DMS153 treated with DMSO at 0.1 percent for 48 hours (cell line): Measurements from ENCODE around the gene ZNF275.
A peak's percentile ranks its signal among the peaks of the same experiment; 100 is the strongest.
"Not testable (repeated sequence)": the region's sequence is repeated elsewhere in the genome, so short reads cannot be mapped to it uniquely, and the experiment has no call there.

ENCODE experiments used
- DNase-seq: peaks from one replicate; lab custom pipeline; 2025; ENCODE audit not compliant: unreplicated experiment; lab: John Stamatoyannopoulos, UW

Gene ZNF275, protein sequence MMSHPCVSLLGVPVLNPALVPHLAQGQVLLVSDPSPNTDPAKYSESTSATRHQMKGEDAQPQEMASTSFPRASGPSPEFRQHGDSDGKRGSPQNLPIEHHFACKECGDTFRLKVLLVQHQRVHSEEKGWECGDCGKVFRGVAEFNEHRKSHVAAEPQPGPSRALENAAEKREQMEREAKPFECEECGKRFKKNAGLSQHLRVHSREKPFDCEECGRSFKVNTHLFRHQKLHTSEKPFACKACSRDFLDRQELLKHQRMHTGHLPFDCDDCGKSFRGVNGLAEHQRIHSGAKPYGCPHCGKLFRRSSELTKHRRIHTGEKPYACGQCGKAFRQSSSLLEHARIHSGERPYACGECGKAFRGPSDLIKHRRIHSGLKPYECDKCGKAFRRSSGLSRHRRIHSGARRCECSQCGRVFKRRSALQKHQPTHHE

GRCh38 chrX:153333821-153334653, at the start of gene ZNF275:
ZNF275 (plus strand) TSS chrX:153334153; CDS start chrX:153336680, 2,527 bp downstream.
- DNase-seq, result peak; percentile 58

- not testable (repeated sequence) for DNase-seq
Observed at GRCh38 chrX:153285678-153286077, 48.3 kb upstream of the ZNF275 start.

- DNase-seq, result not testable (repeated sequence)
Observed at GRCh38 chrX:153288807-153289206, 45.1 kb upstream of the ZNF275 start.

DNA sequence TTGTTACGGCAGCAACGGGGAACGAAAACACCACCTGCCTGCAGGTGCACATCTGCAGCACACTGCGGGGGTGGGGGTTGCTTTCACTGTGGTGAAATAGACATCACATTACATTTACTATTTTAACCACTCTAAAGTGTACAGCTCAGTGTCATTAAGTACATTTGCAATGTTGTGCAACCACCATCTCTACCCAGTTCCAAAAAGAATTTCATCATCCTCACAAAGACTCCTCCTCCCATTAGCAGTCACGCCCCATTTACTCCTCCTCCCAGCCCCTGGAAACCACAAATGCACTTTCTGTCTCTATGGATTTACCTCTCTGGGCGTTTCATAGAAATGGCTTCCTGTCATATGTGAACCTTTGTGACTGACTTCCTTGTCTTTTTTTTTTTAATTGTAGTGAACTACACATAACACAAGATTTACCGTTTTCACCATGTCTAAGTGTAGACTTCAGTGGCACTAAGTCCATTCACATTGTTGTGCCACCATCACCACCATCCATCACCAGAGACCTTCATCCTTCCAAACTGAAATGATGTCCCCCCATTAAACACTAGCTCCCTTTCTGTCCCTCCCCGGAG, 40.4 kb upstream of the ZNF275 start:
- DNase-seq, result not testable (repeated sequence)

- DNase-seq, result no peak
Observed at GRCh38 chrX:153297376-153297775, 36.6 kb upstream of the ZNF275 start.

- no peak for DNase-seq
Observed at GRCh38 chrX:153299855-153300254, 34.1 kb upstream of the ZNF275 start.

- DNase-seq, result no peak
Observed at GRCh38 chrX:153301746-153302145, 32.2 kb upstream of the ZNF275 start.

DNA sequence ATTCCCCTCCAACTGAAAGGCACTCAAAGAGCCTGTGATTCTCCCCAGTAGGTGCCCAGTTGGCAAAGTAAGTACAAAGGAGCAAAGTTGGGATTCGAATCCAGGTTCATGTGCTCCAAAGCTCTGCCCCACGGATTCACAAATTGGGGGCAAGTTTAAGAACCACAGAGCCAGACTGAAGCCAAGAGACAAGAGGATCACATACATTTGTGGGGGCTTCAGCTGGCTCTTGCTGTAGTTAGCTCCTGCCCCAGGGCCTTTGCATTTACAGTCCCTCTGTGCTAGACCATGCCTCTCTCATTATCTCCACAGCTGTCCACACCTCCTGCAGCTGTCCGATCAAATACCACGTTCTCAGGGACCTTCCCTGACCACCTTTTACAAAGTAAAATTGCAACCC, 31.2 kb upstream of the ZNF275 start:
- DNase-seq, result no peak

DNA sequence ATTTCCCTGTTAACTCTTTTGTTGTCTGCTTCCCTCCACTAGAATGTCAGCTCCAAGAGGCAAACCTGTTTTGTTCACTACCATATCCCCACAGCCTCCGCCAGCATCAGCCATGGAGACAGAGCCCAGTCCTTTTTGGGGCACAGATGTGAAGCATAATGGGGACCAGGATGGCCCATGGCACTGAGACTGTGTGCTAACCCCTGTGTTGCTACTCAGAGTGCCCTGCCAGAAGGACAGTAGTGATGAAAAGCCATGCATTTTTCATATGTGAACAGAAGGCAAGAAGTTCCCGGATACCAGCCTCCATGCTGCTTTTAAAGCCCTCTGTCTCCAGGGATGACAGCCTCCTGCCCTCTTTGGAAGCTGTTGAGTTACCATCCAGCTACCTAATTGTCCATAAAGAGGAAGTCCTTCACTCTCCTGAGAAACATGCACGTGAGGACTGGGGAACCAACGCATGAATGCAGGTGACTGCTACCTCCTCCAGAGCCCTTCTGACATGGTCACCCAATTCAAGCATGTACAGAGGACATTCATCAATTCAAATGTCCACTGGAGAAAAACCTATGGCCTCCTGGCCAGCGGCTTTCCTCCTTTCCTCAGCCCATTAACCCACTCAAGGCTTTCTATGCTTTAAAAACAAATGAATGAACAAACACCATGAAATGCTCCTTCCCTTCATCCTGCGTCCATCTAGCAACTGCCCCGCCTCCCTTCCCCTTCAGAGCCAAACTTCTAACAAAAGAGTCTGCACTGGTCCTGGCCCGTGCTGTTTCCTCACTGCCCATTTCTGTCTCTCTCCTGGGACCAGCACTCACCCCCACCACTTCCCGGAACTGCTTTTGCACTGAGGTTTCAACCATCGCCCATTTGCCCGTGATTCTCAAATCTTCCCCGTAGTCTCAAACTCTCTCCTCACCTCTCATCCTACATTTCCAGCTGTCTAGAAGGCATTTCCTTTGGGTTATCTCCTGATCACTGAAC, 30.4 kb upstream of the ZNF275 start:
- no peak for DNase-seq

DNA sequence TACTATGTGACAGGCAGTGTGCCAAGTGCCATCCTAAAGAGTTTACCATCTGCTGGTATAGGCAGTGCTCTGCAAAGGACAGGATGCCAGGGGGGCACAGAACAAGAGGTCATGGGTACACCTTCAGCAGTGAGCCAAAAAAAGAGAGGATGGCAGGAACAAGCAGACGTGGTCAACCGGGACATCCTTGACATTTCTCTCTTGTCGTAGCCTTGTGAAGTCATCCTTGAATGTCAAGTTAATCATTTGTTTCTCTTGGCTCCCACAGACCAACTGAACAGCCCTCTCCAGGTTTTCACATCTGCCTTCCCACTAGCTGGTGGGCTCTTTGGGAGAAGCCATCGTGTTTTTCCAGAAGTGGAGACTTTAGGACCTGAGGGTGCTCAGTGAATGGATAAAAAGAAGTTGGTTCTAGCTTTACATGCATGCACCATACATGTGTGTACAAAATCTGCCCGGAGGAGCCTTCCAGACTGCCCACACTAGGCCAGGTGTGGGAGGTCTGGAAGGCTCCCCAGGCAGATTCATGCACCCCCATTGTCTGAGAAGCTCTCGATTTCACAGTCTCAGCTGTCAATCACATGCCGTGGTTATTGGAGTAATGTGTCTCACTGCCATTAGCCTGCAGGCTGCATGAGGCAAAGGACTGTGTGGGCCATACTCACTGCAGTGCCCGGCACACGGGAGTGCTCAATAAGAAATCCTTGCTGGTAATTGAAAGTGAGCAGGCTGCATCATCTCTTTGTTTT, 28.8 kb upstream of the ZNF275 start:
- DNase-seq, result no peak

- no peak for DNase-seq
Observed at GRCh38 chrX:153305972-153306371, 28.0 kb upstream of the ZNF275 start.

DNA sequence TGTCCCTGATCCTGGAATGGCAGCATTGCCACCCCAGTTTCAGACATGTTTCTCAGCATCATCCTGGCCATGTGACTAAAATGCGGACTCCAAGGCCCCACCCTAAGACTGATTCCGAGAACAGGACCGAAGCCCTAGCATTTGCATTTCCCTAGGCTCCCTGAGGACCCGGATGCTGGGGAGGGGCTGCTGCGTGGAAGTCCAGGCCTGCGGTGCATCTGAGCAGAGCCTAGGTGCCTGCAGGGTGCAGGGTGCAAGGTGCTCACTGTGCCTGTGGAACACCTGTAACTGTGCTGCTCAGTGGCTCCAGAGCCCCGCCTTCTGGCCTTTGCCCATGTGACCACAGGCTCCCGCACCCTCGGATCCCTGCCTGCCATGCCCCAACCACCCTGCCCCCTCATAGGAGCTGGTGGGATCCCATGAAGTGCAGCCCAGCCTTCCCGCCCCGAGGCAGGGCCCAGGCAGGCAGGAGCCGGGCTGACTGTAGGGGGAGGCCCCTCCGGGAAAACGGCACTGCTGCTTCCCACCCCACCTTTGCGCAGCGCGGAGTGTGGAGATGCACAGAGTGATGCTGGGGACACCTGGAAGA, 27.3 kb upstream of the ZNF275 start:
- no peak for DNase-seq

GRCh38 chrX:153307276-153308178, 26.4 kb upstream of the ZNF275 start:
- no peak for DNase-seq

GRCh38 chrX:153310901-153311300, 23.1 kb upstream of the ZNF275 start:
- no peak for DNase-seq

DNA sequence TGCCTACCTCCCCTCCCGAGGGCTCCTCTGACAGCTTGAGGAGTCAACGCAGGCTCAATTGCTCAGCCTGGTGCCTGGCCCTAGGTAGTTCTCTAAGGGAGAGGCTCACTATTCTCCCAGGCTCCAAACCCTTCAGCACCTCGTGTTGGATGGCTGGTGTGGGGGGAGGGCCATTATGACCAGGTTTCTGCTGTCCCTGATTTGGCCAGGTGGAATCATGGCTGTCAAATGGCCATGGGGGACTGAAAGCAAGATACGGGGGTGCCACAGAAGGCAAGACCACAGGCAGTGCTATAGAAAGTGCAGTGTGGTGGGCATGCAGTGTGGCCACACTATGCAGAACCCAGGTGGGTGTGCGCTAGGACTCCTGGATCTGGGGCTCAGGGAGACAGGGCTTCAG, 21.9 kb upstream of the ZNF275 start:
- DNase-seq, result no peak

DNA sequence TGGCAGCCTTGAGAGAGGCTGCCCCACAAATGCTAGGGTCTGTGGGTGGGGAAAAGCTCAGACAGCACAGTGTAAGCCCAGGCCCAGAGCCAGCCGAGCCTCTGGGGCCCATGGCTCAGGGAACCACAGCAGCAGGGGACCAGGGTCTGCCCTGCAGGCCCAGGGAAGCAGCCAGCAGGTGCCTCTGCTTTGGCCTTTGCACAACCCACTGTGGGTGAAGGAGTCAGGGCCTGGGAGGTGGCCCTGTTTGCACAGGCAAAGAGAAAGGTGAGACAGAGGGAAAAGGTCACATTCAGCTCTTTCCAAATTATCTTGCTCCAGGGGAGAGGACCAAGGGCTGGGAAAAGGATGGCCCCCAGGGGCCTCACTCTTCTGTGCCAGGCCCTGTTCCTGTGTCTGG, 21.1 kb upstream of the ZNF275 start:
- DNase-seq, result no peak

GRCh38 chrX:153317306-153317705, 16.6 kb upstream of the ZNF275 start:
- DNase-seq, result no peak

DNA sequence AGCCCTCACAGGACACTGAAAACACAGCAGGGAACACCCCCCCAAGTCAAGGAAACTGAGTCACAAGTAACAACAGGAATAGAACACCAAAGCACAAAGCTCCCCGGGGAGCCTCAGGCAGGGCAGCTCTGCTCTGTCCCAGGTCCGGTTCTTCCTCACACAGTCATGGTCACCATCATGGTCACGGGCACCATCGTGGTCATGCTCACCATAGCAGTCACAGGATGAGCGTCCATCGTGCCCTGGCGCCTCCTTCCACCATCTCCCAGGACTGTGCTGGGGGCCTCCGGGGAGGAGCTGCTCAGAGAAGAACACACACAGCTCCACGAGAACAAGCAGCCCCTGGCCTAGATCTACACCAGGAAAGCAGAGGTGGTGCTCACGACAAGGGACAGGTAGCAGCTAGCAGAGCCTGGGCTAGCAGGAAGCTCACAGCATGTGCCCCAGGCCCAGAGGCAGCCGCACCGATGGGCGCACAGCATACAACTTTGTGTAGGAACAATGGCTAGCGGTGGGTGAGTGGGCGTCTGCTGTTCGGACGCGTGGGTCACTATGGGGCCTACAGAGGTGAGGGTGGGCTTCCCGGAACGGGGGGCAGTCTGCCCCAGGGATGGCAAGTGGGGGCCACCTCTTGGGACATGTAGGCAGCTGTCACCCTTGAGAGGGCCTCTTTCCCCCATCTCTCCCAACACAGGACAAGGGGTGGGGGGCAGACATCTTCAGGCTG, 15.8 kb upstream of the ZNF275 start:
- no peak for DNase-seq
